B cell (primary cell): ENCODE measurements around the gene PRKCZ.

Source experiments
- CTCF ChIP-seq: fragments of 200-600 bp; IDR thresholded peaks from one replicate; pipeline ENCODE4 v1.8.0; 2022; ENCODE audit warnings: antibody characterized with exemption, mild to moderate bottlenecking
- EZH2 ChIP-seq: IDR thresholded peaks from 2 replicates; pipeline ENCODE4 v1.6.1; 2012; ENCODE audit warnings: borderline replicate concordance, low read depth, mild to moderate bottlenecking, moderate library complexity, low read length; ENCODE audit not compliant: insufficient read depth, poor library complexity, severe bottlenecking

DNA sequence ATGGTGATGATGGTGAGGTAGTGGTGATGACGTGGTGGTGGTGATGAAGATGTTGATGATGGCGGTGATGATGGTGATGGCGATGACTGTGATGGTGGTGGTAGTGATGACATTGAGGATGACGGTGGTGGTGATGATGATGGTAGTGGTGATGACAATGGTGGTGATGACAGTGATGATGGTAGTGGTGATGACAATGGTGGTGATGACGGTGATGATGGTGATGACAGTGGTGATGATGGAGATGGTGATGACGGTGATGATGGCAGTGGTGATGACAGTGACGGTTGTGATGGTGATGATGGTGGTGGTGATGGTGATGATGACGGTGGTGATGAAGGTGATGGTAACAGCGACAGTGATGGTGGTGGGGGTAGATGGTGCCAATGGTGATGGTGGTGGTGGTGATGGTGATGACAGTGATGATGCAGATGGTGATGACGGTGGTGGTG lies 105.0 kb downstream of the PRKCZ start:
- TF ChIP-seq CTCF (no peak), EZH2 (no peak)
